ENCODE results near the gene STKLD1.

DNA sequence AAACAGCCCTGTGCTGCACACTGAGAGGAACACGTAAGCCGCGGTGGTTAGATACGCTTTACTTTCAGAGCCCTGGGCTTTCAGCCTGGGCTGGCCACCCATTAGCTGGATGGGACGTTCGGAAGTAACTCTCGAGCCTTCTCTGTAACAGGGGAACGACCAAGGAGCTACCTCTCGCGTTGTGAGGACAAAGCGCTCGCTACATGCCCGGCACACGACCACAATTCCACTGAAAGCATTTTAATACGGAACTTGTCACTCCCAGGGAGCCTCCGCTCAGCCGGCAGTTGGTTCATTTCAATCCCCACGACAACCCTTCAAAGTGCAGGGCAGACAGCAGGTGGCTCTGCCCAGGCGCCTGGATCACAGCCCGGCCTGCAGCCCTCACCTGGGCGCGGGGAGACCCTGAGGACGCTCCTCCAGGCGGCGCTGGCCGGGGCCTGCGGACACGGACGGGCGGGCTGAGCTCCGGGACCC is 20.2 kb upstream of the STKLD1 start:
- TF ChIP-seq, protein P1, sequence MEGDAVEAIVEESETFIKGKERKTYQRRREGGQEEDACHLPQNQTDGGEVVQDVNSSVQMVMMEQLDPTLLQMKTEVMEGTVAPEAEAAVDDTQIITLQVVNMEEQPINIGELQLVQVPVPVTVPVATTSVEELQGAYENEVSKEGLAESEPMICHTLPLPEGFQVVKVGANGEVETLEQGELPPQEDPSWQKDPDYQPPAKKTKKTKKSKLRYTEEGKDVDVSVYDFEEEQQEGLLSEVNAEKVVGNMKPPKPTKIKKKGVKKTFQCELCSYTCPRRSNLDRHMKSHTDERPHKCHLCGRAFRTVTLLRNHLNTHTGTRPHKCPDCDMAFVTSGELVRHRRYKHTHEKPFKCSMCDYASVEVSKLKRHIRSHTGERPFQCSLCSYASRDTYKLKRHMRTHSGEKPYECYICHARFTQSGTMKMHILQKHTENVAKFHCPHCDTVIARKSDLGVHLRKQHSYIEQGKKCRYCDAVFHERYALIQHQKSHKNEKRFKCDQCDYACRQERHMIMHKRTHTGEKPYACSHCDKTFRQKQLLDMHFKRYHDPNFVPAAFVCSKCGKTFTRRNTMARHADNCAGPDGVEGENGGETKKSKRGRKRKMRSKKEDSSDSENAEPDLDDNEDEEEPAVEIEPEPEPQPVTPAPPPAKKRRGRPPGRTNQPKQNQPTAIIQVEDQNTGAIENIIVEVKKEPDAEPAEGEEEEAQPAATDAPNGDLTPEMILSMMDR (IDR thresholded peaks at IDR 0.05) = no peak
- no peak for TF ChIP-seq POLR2A (IDR thresholded peaks at IDR 0.05)

All from esophagus squamous epithelium (tissue), 4 donors.